Lower leg skin (tissue), 4 donors: ENCODE data around the gene SEL1L2. TPM values are rescaled to one million over a fixed set of nuclear protein-coding genes. Genes with fewer than 3 reads are reported as not detected.

ENCODE experiments used
- DNase-seq, 2 donors: peaks; one replicate each; pipeline ENCODE4 v3.0.0-alpha.2; 2019; ENCODE audit warnings: low spot score in 2 of 2
- H3K4me3 ChIP-seq: fragments of 200-600 bp; sonication (generic); 2 replicates; pipeline ENCODE4 v1.5.1; 2017; ENCODE audit warnings: mild to moderate bottlenecking, low read depth; ENCODE audit not compliant: poor library complexity, severe bottlenecking
- POLR2A ChIP-seq, 2 donors: fragments of 450-650 bp; IDR thresholded peaks; one replicate each; pipeline ENCODE4 v1.6.1; 2016 to 2017; ENCODE audit warnings: antibody characterized with exemption in 2 of 2, mild to moderate bottlenecking in 1 of 2, moderate library complexity in 1 of 2
- WGBS, 2 donors: methylation state at CpG; one replicate each; pipeline ENCODE4 v1.1.5; 2018; 5-methylcytosine and 5-hydroxymethylcytosine counted together
- intact Hi-C: fragments of 100-400 bp; cut with DNase I; formaldehyde crosslinking; loops from one replicate; pipeline ENCODE4 v1.15.0; 2023; ENCODE audit warnings: low total_unique reads
- total RNA-seq, 4 donors: library from RNA; depleted of rRNA; stranded (reverse); fragments of >200 nt; gene quantifications; one replicate each; pipeline ENCODE4 v1.1.0, GENCODE V29; 2016
- TF ChIP-seq, protein P1 (sequence below), 3 donors: fragments of 450-650 bp; IDR thresholded peaks; one replicate each; pipeline ENCODE4 v1.5.1; 2016; ENCODE audit warnings: antibody characterized with exemption in 3 of 3, mild to moderate bottlenecking in 3 of 3, moderate library complexity in 2 of 3

The SEL1L2 gene
- total RNA-seq, 4 donors from 2014 or later, result not detected

GRCh38 chr20:13991311-13991710 is 897 bp upstream of the SEL1L2 start:
- no peak for DNase-seq
- WGBS, 2 donors, result 89 to 90% methylated on average over 1 of the region's 1 CpG
- intact Hi-C loops, result no loop called here

GRCh38 chr20:13984211-13984610 is 6.2 kb downstream of the SEL1L2 start:
- WGBS, 2 donors, result 63 to 93% methylated on average over 4 of the region's 4 CpGs
- TF ChIP-seq, protein P1, sequence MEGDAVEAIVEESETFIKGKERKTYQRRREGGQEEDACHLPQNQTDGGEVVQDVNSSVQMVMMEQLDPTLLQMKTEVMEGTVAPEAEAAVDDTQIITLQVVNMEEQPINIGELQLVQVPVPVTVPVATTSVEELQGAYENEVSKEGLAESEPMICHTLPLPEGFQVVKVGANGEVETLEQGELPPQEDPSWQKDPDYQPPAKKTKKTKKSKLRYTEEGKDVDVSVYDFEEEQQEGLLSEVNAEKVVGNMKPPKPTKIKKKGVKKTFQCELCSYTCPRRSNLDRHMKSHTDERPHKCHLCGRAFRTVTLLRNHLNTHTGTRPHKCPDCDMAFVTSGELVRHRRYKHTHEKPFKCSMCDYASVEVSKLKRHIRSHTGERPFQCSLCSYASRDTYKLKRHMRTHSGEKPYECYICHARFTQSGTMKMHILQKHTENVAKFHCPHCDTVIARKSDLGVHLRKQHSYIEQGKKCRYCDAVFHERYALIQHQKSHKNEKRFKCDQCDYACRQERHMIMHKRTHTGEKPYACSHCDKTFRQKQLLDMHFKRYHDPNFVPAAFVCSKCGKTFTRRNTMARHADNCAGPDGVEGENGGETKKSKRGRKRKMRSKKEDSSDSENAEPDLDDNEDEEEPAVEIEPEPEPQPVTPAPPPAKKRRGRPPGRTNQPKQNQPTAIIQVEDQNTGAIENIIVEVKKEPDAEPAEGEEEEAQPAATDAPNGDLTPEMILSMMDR (IDR thresholded peaks at IDR 0.05), result no peak
- no peak for TF ChIP-seq POLR2A (IDR thresholded peaks at IDR 0.05)
- H3K4me3 ChIP-seq, result no peak overlapping the region
- no peak for DNase-seq
- intact Hi-C loops, result no loop called here

More at GRCh38 chr20:13991311-13991710, 897 bp upstream of the SEL1L2 start:
- no peak for TF ChIP-seq POLR2A (IDR thresholded peaks at IDR 0.05)
- TF ChIP-seq, protein P1 (IDR thresholded peaks at IDR 0.05), result no peak
- no peak overlapping the region for H3K4me3 ChIP-seq

- intact Hi-C loops, result no loop called here
- no peak for TF ChIP-seq POLR2A (IDR thresholded peaks at IDR 0.05)
- TF ChIP-seq, protein P1 (IDR thresholded peaks at IDR 0.05), result no peak
- no peak overlapping the region for H3K4me3 ChIP-seq
- WGBS, 2 donors, result 63 to 71% methylated on average over 3 of the region's 3 CpGs
- no peak for DNase-seq
Observed at GRCh38 chr20:13960525-13960924, 29.9 kb downstream of the SEL1L2 start.

- TF ChIP-seq POLR2A (IDR thresholded peaks at IDR 0.05), result no peak
- TF ChIP-seq, protein P1 (IDR thresholded peaks at IDR 0.05), result no peak
- no peak overlapping the region for H3K4me3 ChIP-seq
- no peak for DNase-seq
- intact Hi-C loops, result no loop called here
- WGBS, 2 donors, result 82 to 87% methylated on average over 2 of the region's 2 CpGs
Observed at GRCh38 chr20:13960119-13960518, 30.3 kb downstream of the SEL1L2 start.

DNA sequence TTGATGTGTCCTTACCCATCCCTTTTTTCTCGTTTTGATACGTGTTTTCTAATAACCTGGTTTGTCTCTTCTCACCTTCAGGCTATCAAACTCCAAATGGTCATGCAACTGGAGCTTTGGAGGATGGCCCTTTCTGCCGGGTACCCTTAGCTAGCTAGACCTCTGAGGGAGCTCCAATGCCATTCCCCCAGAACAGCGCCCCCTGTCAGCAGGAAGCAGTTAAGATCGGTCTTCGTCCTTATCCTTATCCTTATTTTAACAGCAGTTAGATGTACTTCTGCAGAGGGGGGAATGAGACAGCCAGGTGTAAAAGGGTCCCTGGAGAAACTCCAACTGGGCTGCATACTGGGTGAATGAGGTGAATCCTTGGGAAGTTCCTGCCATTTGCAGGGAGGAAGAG is 37.2 kb downstream of the SEL1L2 start:
- H3K4me3 ChIP-seq, result no peak overlapping the region
- 67% methylated on average over 6 of the region's 6 CpGs for WGBS, 2 donors
- no peak for TF ChIP-seq POLR2A (IDR thresholded peaks at IDR 0.05)
- TF ChIP-seq, protein P1 (IDR thresholded peaks at IDR 0.05), result no peak
- intact Hi-C loops, result no loop called here
- DNase-seq, result no peak

DNA sequence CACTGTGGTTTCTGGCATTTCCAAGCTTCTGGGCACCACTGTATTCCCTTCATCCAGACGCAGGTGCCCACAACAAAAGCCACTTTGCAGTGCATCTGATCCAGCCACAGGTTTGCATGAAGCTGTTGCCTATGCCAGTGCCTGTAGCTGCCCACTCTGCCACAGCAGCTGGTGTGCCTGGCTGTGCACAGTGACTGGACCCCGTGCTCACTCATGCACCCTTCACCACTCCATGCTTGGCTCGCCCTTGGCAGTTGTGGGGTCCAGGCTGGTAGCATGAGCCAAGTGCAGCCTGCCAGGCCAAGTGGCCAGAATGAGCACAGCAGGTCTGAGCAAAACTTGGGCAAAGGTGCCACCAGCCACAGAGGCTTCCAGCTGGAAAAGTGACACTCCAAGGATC is 42.7 kb downstream of the SEL1L2 start:
- WGBS, 2 donors, result 88 to 92% methylated on average over 3 of the region's 3 CpGs
- TF ChIP-seq, protein P1 (IDR thresholded peaks at IDR 0.05), result no peak
- H3K4me3 ChIP-seq, result no peak overlapping the region
- intact Hi-C loops, result no loop called here
- DNase-seq, result no peak
